Transverse colon (tissue), 4 donors: ENCODE results near the gene ITGA4.

ENCODE experiments used
- CTCF ChIP-seq, 5 experiments: fragments of 200-600 bp in 3 of 5; fragments of 450-650 bp in 2 of 5; sonication (generic) in 3 of 5; IDR thresholded peaks; 1 replicate in 2 of 5; 2 replicates in 3 of 5; pipeline ENCODE4 v1.5.1; 2016 to 2017; ENCODE audit warnings: antibody characterized with exemption in 5 of 5, inconsistent platforms in 3 of 5, mild to moderate bottlenecking in 2 of 5, moderate library complexity in 1 of 5
- POLR2A ChIP-seq: fragments of 450-650 bp; IDR thresholded peaks from one replicate; pipeline ENCODE4 v1.6.1; 2016; ENCODE audit warnings: antibody characterized with exemption, mild to moderate bottlenecking, moderate library complexity
- POLR2AphosphoS5 ChIP-seq, 3 donors: sonication (generic); formaldehyde crosslinking; IDR thresholded peaks; one replicate each; pipeline ENCODE4 v1.6.1; 2016; ENCODE audit warnings: antibody characterized with exemption in 3 of 3

- TF ChIP-seq POLR2AphosphoS5 (IDR thresholded peaks at IDR 0.05) (no peak), POLR2A (peak; percentile 6), CTCF (IDR thresholded peaks at IDR 0.05) (peak; percentile 49 to 71 (median 62))
Observed at GRCh38 chr2:181457121-181457740, at the start of gene ITGA4.
